ENCODE measurements around the gene ABCG1. TPM values are rescaled to one million over a fixed set of nuclear protein-coding genes. Genes with fewer than 3 reads are reported as not detected.

Gene ABCG1
- total and polyA plus RNA-seq, 2 donors (not counting 1 experiment from before 2014, with no cell fraction given) = under 0.01 to 0.12 TPM

GRCh38 chr21:42202321-42202720, 16.6 kb upstream of the ABCG1 start:
- Histone ChIP-seq H3K4me2 (ENCODE audit: extremely low read depth, insufficient read depth, low read length) (no peak overlapping the region), H3K27ac (ENCODE audit: insufficient read depth, low read length) (no peak overlapping the region), H3K36me3 (ENCODE audit: control insufficient read depth, insufficient read depth, low read length) (no peaks in the 10 kb centered on the region), H3K9me3 (ENCODE audit: control insufficient read depth, insufficient read depth, low read depth, low read length) (no peaks in the 10 kb centered on the region), H3K4me3 (replicated peaks in 1 of 4; ENCODE audit: control extremely low read depth in 1 of 4, insufficient read depth in 1 of 4, low read depth in 3 of 4, low read length in 4 of 4) (no peak overlapping the region), H2AFZ (ENCODE audit: low read length) (no peak overlapping the region), H4K20me1 (ENCODE audit: control insufficient read depth, extremely low read depth, insufficient read depth, low read length) (no peaks in the 10 kb centered on the region), H3K79me2 (ENCODE audit: control insufficient read depth, insufficient read depth, low read length) (no peaks in the 10 kb centered on the region), H3K4me1 (ENCODE audit: control insufficient read depth, extremely low read depth, insufficient read depth, low read length) (no peaks in the 10 kb centered on the region), H3K27me3 (ENCODE audit: control insufficient read depth, insufficient read depth, low read length) (no peaks in the 10 kb centered on the region), H3K9ac (ENCODE audit: insufficient read depth, low read length) (no peak overlapping the region)
- DNase-seq (ENCODE audit: low read depth in 2 of 2) = no peak
- TF ChIP-seq CTCF (conservative IDR thresholded peaks at IDR 0.05 in 1 of 2, IDR thresholded peaks at IDR 0.05 in 1 of 2; ENCODE audit: low read depth in 1 of 2, low read length in 2 of 2) = no peak

- H3K4me1 ChIP-seq (ENCODE audit: control insufficient read depth, extremely low read depth, insufficient read depth, low read length) = no peaks in the 10 kb centered on the region
Measured at GRCh38 chr21:42203321-42203720, 15.6 kb upstream of the ABCG1 start.

GRCh38 chr21:42203936-42204335, 15.0 kb upstream of the ABCG1 start:
- Histone ChIP-seq H3K4me2 (ENCODE audit: extremely low read depth, insufficient read depth, low read length) (no peak overlapping the region), H3K9ac (ENCODE audit: insufficient read depth, low read length) (no peak overlapping the region), H2AFZ (ENCODE audit: low read length) (no peak overlapping the region), H3K9me3 (ENCODE audit: control insufficient read depth, insufficient read depth, low read depth, low read length) (no peaks in the 10 kb centered on the region), H3K36me3 (ENCODE audit: control insufficient read depth, insufficient read depth, low read length) (no peaks in the 10 kb centered on the region), H3K4me3 (replicated peaks in 1 of 4; ENCODE audit: control extremely low read depth in 1 of 4, insufficient read depth in 1 of 4, low read depth in 3 of 4, low read length in 4 of 4) (no peak overlapping the region), H3K4me1 (ENCODE audit: control insufficient read depth, extremely low read depth, insufficient read depth, low read length) (no peaks in the 10 kb centered on the region), H4K20me1 (ENCODE audit: control insufficient read depth, extremely low read depth, insufficient read depth, low read length) (no peaks in the 10 kb centered on the region), H3K27me3 (ENCODE audit: control insufficient read depth, insufficient read depth, low read length) (peaks cover 2% of the 10 kb centered on the region), H3K27ac (ENCODE audit: insufficient read depth, low read length) (no peak overlapping the region), H3K79me2 (ENCODE audit: control insufficient read depth, insufficient read depth, low read length) (no peaks in the 10 kb centered on the region)
- no peak for DNase-seq (ENCODE audit: low read depth in 2 of 2)
- TF ChIP-seq CTCF (conservative IDR thresholded peaks at IDR 0.05 in 1 of 2, IDR thresholded peaks at IDR 0.05 in 1 of 2; ENCODE audit: low read depth in 1 of 2, low read length in 2 of 2) = no peak
- no peak for TF ChIP-seq EZH2 (IDR thresholded peaks at IDR 0.05; ENCODE audit: low read length, missing control alignments)

More at GRCh38 chr21:42203321-42203720, 15.6 kb upstream of the ABCG1 start:
- Histone ChIP-seq H3K4me2 (ENCODE audit: extremely low read depth, insufficient read depth, low read length) (no peak overlapping the region), H4K20me1 (ENCODE audit: control insufficient read depth, extremely low read depth, insufficient read depth, low read length) (no peaks in the 10 kb centered on the region), H3K9ac (ENCODE audit: insufficient read depth, low read length) (no peak overlapping the region), H3K36me3 (ENCODE audit: control insufficient read depth, insufficient read depth, low read length) (no peaks in the 10 kb centered on the region), H3K27me3 (ENCODE audit: control insufficient read depth, insufficient read depth, low read length) (no peaks in the 10 kb centered on the region), H3K27ac (ENCODE audit: insufficient read depth, low read length) (no peak overlapping the region), H2AFZ (ENCODE audit: low read length) (no peak overlapping the region), H3K4me3 (replicated peaks in 1 of 4; ENCODE audit: control extremely low read depth in 1 of 4, insufficient read depth in 1 of 4, low read depth in 3 of 4, low read length in 4 of 4) (no peak overlapping the region), H3K9me3 (ENCODE audit: control insufficient read depth, insufficient read depth, low read depth, low read length) (no peaks in the 10 kb centered on the region), H3K79me2 (ENCODE audit: control insufficient read depth, insufficient read depth, low read length) (no peaks in the 10 kb centered on the region)
- DNase-seq (ENCODE audit: low read depth in 2 of 2) = no peak
- no peak for TF ChIP-seq EZH2 (IDR thresholded peaks at IDR 0.05; ENCODE audit: low read length, missing control alignments)
- no peak for TF ChIP-seq CTCF (conservative IDR thresholded peaks at IDR 0.05 in 1 of 2, IDR thresholded peaks at IDR 0.05 in 1 of 2; ENCODE audit: low read depth in 1 of 2, low read length in 2 of 2)
